Spleen (tissue), 11 donors: ENCODE results near the gene NCAPD3. TPM values are rescaled to one million over a fixed set of nuclear protein-coding genes. Genes with fewer than 3 reads are reported as not detected.

Experiments used
- DNase-seq: peaks from one replicate; pipeline ENCODE4 v3.0.0-alpha.2; 2020
- H3K27ac ChIP-seq, 8 donors: fragments of 200-600 bp; sonication (generic) in 7 of 8; 1 replicate in 4 of 8; 2 replicates in 4 of 8; pipeline versions ENCODE4 v1.5.0 to v1.8.0; 2016 to 2021; ENCODE audit warnings: inconsistent platforms in 4 of 8, mild to moderate bottlenecking in 4 of 8, moderate library complexity in 1 of 8
- H3K27me3 ChIP-seq, 7 donors: fragments of 200-600 bp; sonication (generic) in 6 of 7; replicated peaks in 1 of 7; 1 replicate in 4 of 7; 2 replicates in 3 of 7; pipeline versions ENCODE4 v1.5.0 to v1.8.0; 2016 to 2021; ENCODE audit warnings: inconsistent platforms in 3 of 7, mild to moderate bottlenecking in 1 of 7
- H3K36me3 ChIP-seq, 6 donors: fragments of 200-600 bp; sonication (generic) in 5 of 6; 1 replicate in 4 of 6; 2 replicates in 2 of 6; pipeline versions ENCODE4 v1.5.0 to v1.8.0; 2016 to 2021; ENCODE audit warnings: inconsistent platforms in 2 of 6
- H3K4me1 ChIP-seq, 6 donors: fragments of 200-600 bp; sonication (generic) in 5 of 6; 1 replicate in 3 of 6; 2 replicates in 3 of 6; pipeline versions ENCODE4 v1.5.0 to v1.8.0; 2016 to 2021; ENCODE audit warnings: inconsistent platforms in 3 of 6
- H3K4me3 ChIP-seq, 8 donors: fragments of 200-600 bp; sonication (generic) in 7 of 8; 1 replicate in 4 of 8; 2 replicates in 4 of 8; pipeline versions ENCODE4 v1.5.0 to v1.8.0; 2016 to 2021; ENCODE audit warnings: inconsistent platforms in 4 of 8, mild to moderate bottlenecking in 4 of 8, moderate library complexity in 2 of 8
- H3K9me3 ChIP-seq, 8 donors: fragments of 200-600 bp; sonication (generic) in 7 of 8; 1 replicate in 4 of 8; 2 replicates in 4 of 8; pipeline versions ENCODE4 v1.5.0 to v1.8.0; 2016 to 2021; ENCODE audit warnings: inconsistent platforms in 4 of 8
- POLR2A ChIP-seq, 3 donors: fragments of 450-650 bp; IDR thresholded peaks; one replicate each; pipeline ENCODE4 v1.5.1; 2017; ENCODE audit warnings: antibody characterized with exemption in 3 of 3, mild to moderate bottlenecking in 1 of 3
- POLR2AphosphoS5 ChIP-seq, 3 donors: sonication (generic); formaldehyde crosslinking; IDR thresholded peaks; one replicate each; pipeline ENCODE4 v1.5.1; 2017; ENCODE audit warnings: antibody characterized with exemption in 3 of 3
- WGBS, 5 donors: extraction: QIAGEN DNeasy Blood & Tissue Kit in 3 of 5; methylation state at CpG; one replicate each; pipeline versions ENCODE4 v1.1.5 to v1.1.7; 2013 to 2018; 5-methylcytosine and 5-hydroxymethylcytosine counted together
- intact Hi-C: fragments of 100-400 bp; cut with DNase I; formaldehyde crosslinking; loops from one replicate; pipeline ENCODE4 v1.15.0; 2023; ENCODE audit warnings: low total_unique reads
- polyA plus RNA-seq, 3 donors: library from polyadenylated mRNA; stranded (reverse); fragments of 200-250 nt; gene quantifications; one replicate each; pipeline ENCODE4 v1.2.1, GENCODE V29; 2013
- total RNA-seq, 7 donors: library from RNA; depleted of rRNA in 3 of 7; stranded (reverse); fragments of >200 nt in 3 of 7; fragmentation: NEBNext Ultra II Directional in 4 of 7; extraction: Animal tissue kit (Norgen Biotek cat#: 25700) in 4 of 7; gene quantifications; one replicate each; pipeline versions ENCODE4 v1.1.0 to v1.2.1, GENCODE V29; 2016 to 2021
- TF ChIP-seq, protein P1 (sequence below), 11 experiments: fragments of 200-600 bp in 7 of 11; fragments of 450-650 bp in 4 of 11; sonication (generic) in 4 of 11; IDR thresholded peaks in 8 of 11; conservative IDR thresholded peaks in 3 of 11; 1 replicate in 7 of 11; 2 replicates in 4 of 11; pipeline versions ENCODE4 v1.4.0 to v1.8.0; 2016 to 2021; ENCODE audit warnings: antibody characterized with exemption in 11 of 11, inconsistent platforms in 4 of 11, mild to moderate bottlenecking in 1 of 11
- donor health status: healthy with polysubstance abuse.
- donor health status: DM: no; HTN: no; CAD: no; lungs with moderate emphysema.
- donor health status: DM: no; HTN: no; CAD: no.
- donor health status: Bipolar disorder and iron deficiency.
- donor health status: healthy.
- donor health status: DM: no; HTN: no; CAD: no.
- donor health status: DM: yes; HTN: yes; CAD: no.

The NCAPD3 gene
- total and polyA plus RNA-seq, 10 donors: 3.0 to 33.0 (median 22.1) TPM

DNA sequence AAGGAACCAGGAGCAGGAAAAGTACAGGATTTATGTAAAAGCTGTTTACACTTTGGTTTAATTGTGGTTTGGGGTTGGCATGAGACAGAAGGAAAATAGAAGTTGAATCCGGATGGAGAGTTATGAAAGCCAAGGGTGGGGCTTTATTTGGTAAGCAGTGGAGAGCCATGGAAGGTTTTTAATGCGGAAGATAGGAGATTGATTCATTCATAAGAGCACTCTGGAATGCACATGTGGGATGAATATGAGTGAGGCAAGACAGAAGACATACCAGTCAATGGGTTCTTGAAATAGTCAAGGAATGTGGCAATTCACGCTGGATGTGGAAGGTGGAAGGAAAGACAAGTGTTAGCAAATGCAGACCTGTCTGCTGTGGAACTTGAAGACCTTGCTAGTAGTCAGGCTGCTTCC, 43.1 kb upstream of the NCAPD3 start:
- WGBS, 5 donors: 35 to 65% (median 44%) methylated on average over 3 of the region's 3 CpGs
- TF ChIP-seq POLR2AphosphoS5 (IDR thresholded peaks at IDR 0.05) (no peak), POLR2A (IDR thresholded peaks at IDR 0.05) (no peak)
- TF ChIP-seq, protein P1, sequence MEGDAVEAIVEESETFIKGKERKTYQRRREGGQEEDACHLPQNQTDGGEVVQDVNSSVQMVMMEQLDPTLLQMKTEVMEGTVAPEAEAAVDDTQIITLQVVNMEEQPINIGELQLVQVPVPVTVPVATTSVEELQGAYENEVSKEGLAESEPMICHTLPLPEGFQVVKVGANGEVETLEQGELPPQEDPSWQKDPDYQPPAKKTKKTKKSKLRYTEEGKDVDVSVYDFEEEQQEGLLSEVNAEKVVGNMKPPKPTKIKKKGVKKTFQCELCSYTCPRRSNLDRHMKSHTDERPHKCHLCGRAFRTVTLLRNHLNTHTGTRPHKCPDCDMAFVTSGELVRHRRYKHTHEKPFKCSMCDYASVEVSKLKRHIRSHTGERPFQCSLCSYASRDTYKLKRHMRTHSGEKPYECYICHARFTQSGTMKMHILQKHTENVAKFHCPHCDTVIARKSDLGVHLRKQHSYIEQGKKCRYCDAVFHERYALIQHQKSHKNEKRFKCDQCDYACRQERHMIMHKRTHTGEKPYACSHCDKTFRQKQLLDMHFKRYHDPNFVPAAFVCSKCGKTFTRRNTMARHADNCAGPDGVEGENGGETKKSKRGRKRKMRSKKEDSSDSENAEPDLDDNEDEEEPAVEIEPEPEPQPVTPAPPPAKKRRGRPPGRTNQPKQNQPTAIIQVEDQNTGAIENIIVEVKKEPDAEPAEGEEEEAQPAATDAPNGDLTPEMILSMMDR (IDR thresholded peaks at IDR 0.05 in 8 of 11, conservative IDR thresholded peaks at IDR 0.05 in 3 of 11): no peak
- Histone ChIP-seq H3K27ac (no peak overlapping the region), H3K4me1 (peaks cover 0 to 25% (median 0%) of the 10 kb centered on the region in 6 donors), H3K4me3 (no peak overlapping the region), H3K36me3 (peaks cover 0 to 36% (median 26%) of the 10 kb centered on the region in 6 donors), H3K27me3 (peaks cover 0 to 26% (median 11%) of the 10 kb centered on the region in 7 donors), H3K9me3 (no peaks in the 10 kb centered on the region)
- intact Hi-C loops: no loop called here
- DNase-seq: no peak

GRCh38 chr11:134266440-134266839, 42.7 kb upstream of the NCAPD3 start:
- intact Hi-C loops: no loop called here
- no peak overlapping the region for H3K4me3 ChIP-seq
- H3K27ac ChIP-seq: no peak overlapping the region
- 70 to 80% (median 76%) methylated on average over 5 of the region's 5 CpGs for WGBS, 5 donors
- H3K36me3 ChIP-seq: peaks cover 0 to 40% (median 30%) of the 10 kb centered on the region in 6 donors
- no peaks in the 10 kb centered on the region for H3K9me3 ChIP-seq
- peaks cover 0 to 22% (median 7%) of the 10 kb centered on the region in 7 donors for H3K27me3 ChIP-seq
- H3K4me1 ChIP-seq: peaks cover 0 to 25% (median 0%) of the 10 kb centered on the region in 6 donors
- no peak for DNase-seq
- TF ChIP-seq POLR2AphosphoS5 (IDR thresholded peaks at IDR 0.05): no peak
- no peak for TF ChIP-seq POLR2A (IDR thresholded peaks at IDR 0.05)
- TF ChIP-seq, protein P1 (IDR thresholded peaks at IDR 0.05 in 8 of 11, conservative IDR thresholded peaks at IDR 0.05 in 3 of 11): no peak

GRCh38 chr11:134264966-134265764, 41.4 kb upstream of the NCAPD3 start:
- TF ChIP-seq POLR2A (IDR thresholded peaks at IDR 0.05): no peak
- TF ChIP-seq, protein P1 (IDR thresholded peaks at IDR 0.05 in 8 of 11, conservative IDR thresholded peaks at IDR 0.05 in 3 of 11): no peak
- H3K4me3 ChIP-seq: no peak overlapping the region
- no peak overlapping the region for H3K27ac ChIP-seq
- intact Hi-C loops: no loop called here
- WGBS, 5 donors: 88 to 94% (median 93%) methylated on average over 7 of the region's 7 CpGs
- peaks cover 0 to 9% (median 0%) of the 10 kb centered on the region in 7 donors for H3K27me3 ChIP-seq
- no peaks in the 10 kb centered on the region for H3K9me3 ChIP-seq
- peaks cover 0 to 27% (median 0%) of the 10 kb centered on the region in 6 donors for H3K4me1 ChIP-seq
- no peak for DNase-seq
- H3K36me3 ChIP-seq: peaks cover 0 to 53% (median 41%) of the 10 kb centered on the region in 6 donors
